IMR-90 (cell line): Measurements from ENCODE around the gene RTEL1. TPM values are rescaled to one million over a fixed set of nuclear protein-coding genes. Genes with fewer than 3 reads are reported as not detected.

Experiments
- ATAC-seq: fragments of 200-7000 bp; cut with Tn5 transposase; 2 replicates; pipeline ENCODE4 v1.9.1; 2020; ENCODE audit warnings: low read depth, mild to moderate bottlenecking, moderate library complexity
- BruUV-seq: library from RNA; stranded (reverse); fragments of 400-500 nt; replicated peaks from 2 replicates; lab custom pipeline; 2021; lab: Mats Ljungman, UMichigan
- CTCF ChIA-PET: fragments of 300-600 bp; formaldehyde crosslinking; extraction: SDS; loops from one replicate; lab custom pipeline; 2021; ENCODE audit warnings: antibody characterized with exemption; lab: Yijun Ruan, JAX
- POLR2A ChIA-PET: fragments of 300-600 bp; sonication (Branson Sonifier 250); formaldehyde crosslinking; loops from one replicate; lab custom pipeline; 2022; ENCODE audit warnings: antibody characterized with exemption; ENCODE audit not compliant: unreplicated experiment; lab: Charles Lee
- DNase-seq: peaks from one replicate; pipeline ENCODE4 v3.0.0; 2013
- H2AFZ ChIP-seq: replicated peaks from 2 replicates; pipeline ENCODE3; 2013; ENCODE audit warnings: low read length, mild to moderate bottlenecking; ENCODE audit not compliant: poor library complexity
- H2AK5ac ChIP-seq: 2 replicates; pipeline ENCODE4 v1.6.1; 2013; ENCODE audit warnings: low read depth, low read length, inconsistent platforms
- H2AK9ac ChIP-seq: replicated peaks from 2 replicates; pipeline ENCODE3; 2013; ENCODE audit warnings: mild to moderate bottlenecking, low read depth, low read length, moderate library complexity; ENCODE audit not compliant: poor library complexity
- H2BK120ac ChIP-seq: 2 replicates; pipeline ENCODE4 v1.6.1; 2013; ENCODE audit warnings: low read depth, low read length, inconsistent platforms
- H2BK15ac ChIP-seq: 3 replicates; pipeline ENCODE4 v1.6.1; 2013; ENCODE audit warnings: low read depth, low read length, inconsistent platforms
- H2BK20ac ChIP-seq: 2 replicates; pipeline ENCODE4 v1.6.1; 2013; ENCODE audit warnings: low read depth, mild to moderate bottlenecking, inconsistent platforms, low read length, moderate library complexity
- H2BK5ac ChIP-seq: 2 replicates; pipeline ENCODE4 v1.6.1; 2013; ENCODE audit warnings: mild to moderate bottlenecking, low read depth, low read length, inconsistent platforms; ENCODE audit not compliant: poor library complexity, severe bottlenecking
- H3K14ac ChIP-seq: replicated peaks from 2 replicates; pipeline ENCODE4 v1.6.1; 2013; ENCODE audit warnings: low read depth, low read length, inconsistent platforms
- H3K18ac ChIP-seq: 2 replicates; pipeline ENCODE4 v1.6.1; 2013; ENCODE audit warnings: low read depth, low read length, control low read depth
- H3K23ac ChIP-seq: 2 replicates; pipeline ENCODE4 v1.6.1; 2013; ENCODE audit warnings: low read depth, low read length, inconsistent platforms
- H3K27ac ChIP-seq: 2 replicates; pipeline ENCODE4 v1.5.1; 2013; ENCODE audit warnings: mild to moderate bottlenecking, control low read depth, low read length; ENCODE audit not compliant: insufficient read depth
- H3K27me3 ChIP-seq: 2 replicates; pipeline ENCODE4 v1.6.1; 2013; ENCODE audit warnings: low read length; ENCODE audit not compliant: control insufficient read depth, insufficient read depth
- H3K36me3 ChIP-seq: 2 replicates; pipeline ENCODE4 v1.6.1; 2013; ENCODE audit warnings: low read length, mixed read lengths; ENCODE audit not compliant: control insufficient read depth, insufficient read depth
- H3K4ac ChIP-seq: 2 replicates; pipeline ENCODE4 v1.6.1; 2013; ENCODE audit warnings: low read depth, low read length, inconsistent platforms
- H3K4me1 ChIP-seq: 2 replicates; pipeline ENCODE4 v1.6.1; 2013; ENCODE audit warnings: low read length, mixed read lengths; ENCODE audit not compliant: control insufficient read depth, insufficient read depth
- H3K4me2 ChIP-seq: 2 replicates; pipeline ENCODE4 v1.6.1; 2013; ENCODE audit warnings: low read depth, mild to moderate bottlenecking, control low read depth, low read length, moderate library complexity
- H3K4me3 ChIP-seq: 2 replicates; pipeline ENCODE4 v1.5.1; 2013; ENCODE audit warnings: low read depth, mild to moderate bottlenecking, control low read depth, low read length, moderate library complexity; ENCODE audit not compliant: insufficient read depth
- H3K56ac ChIP-seq: 2 replicates; pipeline ENCODE4 v1.6.1; 2013; ENCODE audit warnings: low read length, inconsistent platforms; ENCODE audit not compliant: insufficient read depth; ENCODE audit errors: extremely low read depth
- H3K79me1 ChIP-seq, 2 experiments: 2 replicates each; pipeline ENCODE4 v1.6.1; 2013; ENCODE audit warnings: low read length in 2 of 2, inconsistent platforms in 1 of 2, low read depth in 1 of 2
- H3K9ac ChIP-seq: 2 replicates; pipeline ENCODE4 v1.6.1; 2013; ENCODE audit warnings: low read depth, low read length, control low read depth
- H3K9me1 ChIP-seq: 2 replicates; pipeline ENCODE4 v1.6.1; 2013; ENCODE audit warnings: low read length, inconsistent platforms; ENCODE audit not compliant: insufficient read depth
- H3K9me3 ChIP-seq: 2 replicates; pipeline ENCODE4 v1.6.1; 2013; ENCODE audit warnings: low read length; ENCODE audit not compliant: control insufficient read depth, insufficient read depth
- H4K20me1 ChIP-seq: 2 replicates; pipeline ENCODE4 v1.6.1; 2013; ENCODE audit warnings: low read length, inconsistent platforms; ENCODE audit not compliant: insufficient read depth
- H4K5ac ChIP-seq: 2 replicates; pipeline ENCODE4 v1.6.1; 2013; ENCODE audit warnings: mild to moderate bottlenecking, low read depth, low read length, control low read depth
- H4K8ac ChIP-seq, 2 experiments: 2 replicates each; pipeline ENCODE4 v1.6.1; 2013; ENCODE audit warnings: low read depth in 2 of 2, low read length in 2 of 2, control low read depth in 1 of 2, inconsistent platforms in 1 of 2
- H4K91ac ChIP-seq: 2 replicates; pipeline ENCODE4 v1.6.1; 2013; ENCODE audit warnings: low read depth, low read length, inconsistent platforms; ENCODE audit not compliant: insufficient read depth
- CHD1 ChIP-seq: IDR thresholded peaks from 2 replicates; pipeline ENCODE4 v1.6.1; 2012; ENCODE audit warnings: low read depth, low read length, improper control_type of control experiment
- MAFK ChIP-seq: IDR thresholded peaks from 2 replicates; pipeline ENCODE4 v1.6.1; 2012; ENCODE audit warnings: low read depth, low read length, improper control_type of control experiment
- MXI1 ChIP-seq: IDR thresholded peaks from 2 replicates; pipeline ENCODE4 v1.6.1; 2012; ENCODE audit warnings: low read depth, mild to moderate bottlenecking, low read length, moderate library complexity, borderline replicate concordance
- NFE2L2 ChIP-seq: fragments of 150-350 bp; IDR thresholded peaks from 2 replicates; pipeline ENCODE4 v1.6.1; 2016; ENCODE audit warnings: low read depth, mild to moderate bottlenecking, low read length
- POLR2A ChIP-seq: IDR thresholded peaks from 2 replicates; pipeline ENCODE4 v1.6.1; 2012; ENCODE audit warnings: mild to moderate bottlenecking, low read depth, low read length
- WGBS, 2 experiments: methylation state at CpG; one replicate each; pipeline versions ENCODE4 v1.1.5 to v1.1.7; 2013; ENCODE audit warnings: missing lambda C conversion rate in 2 of 2; ENCODE audit not compliant: insufficient read length in 1 of 2; ENCODE audit errors: extremely low coverage in 2 of 2; 5-methylcytosine and 5-hydroxymethylcytosine counted together
- dilution Hi-C: fragments of 300-500 bp; cut with HindIII; formaldehyde crosslinking; loops from one replicate; pipeline ENCODE4 v1.14.3; 2018; ENCODE audit warnings: low sequenced_read_pairs; ENCODE audit not compliant: unreplicated experiment
- in situ Hi-C: fragments of 300-500 bp; cut with MboI; formaldehyde crosslinking; loops from 3 replicates; pipeline ENCODE4 v1.14.3; 2019; ENCODE audit warnings: low sequenced_read_pairs, inconsistent platforms, mixed read lengths
- intact Hi-C: fragments of 100-400 bp; cut with micrococcal nuclease; formaldehyde crosslinking; loops from 2 replicates; pipeline ENCODE4 v1.10.0; 2022
- polyA plus RNA-seq, 3 experiments: library from polyadenylated mRNA; depleted of rRNA; stranded (reverse); fragments of >200 nt; gene quantifications; 2 replicates each; pipeline ENCODE4 v1.2.3, GENCODE V29; 2012; ENCODE audit warnings: low replicate concordance in 1 of 3
- total RNA-seq: library from RNA; depleted of rRNA; stranded (reverse); fragments of >200 nt; gene quantifications from 2 replicates; pipeline ENCODE4 v1.2.3, GENCODE V29; 2012
- TF ChIP-seq, protein P1 (sequence below): fragments of 150-350 bp; IDR thresholded peaks from 2 replicates; pipeline ENCODE4 v1.6.1; 2016; ENCODE audit warnings: low read depth, mild to moderate bottlenecking, low read length, moderate library complexity, borderline replicate concordance

The RTEL1 gene
- total and polyA plus RNA-seq, 2 of the 4 experiments (the other 2 are of a cell fraction): 14.7 to 18.8 TPM

GRCh38 chr20:63703471-63703975, 45.4 kb downstream of the RTEL1 start:
- Histone ChIP-seq H3K79me1 (peaks cover 20 to 76% of the 10 kb centered on the region in 2 experiments), H3K14ac (no peak overlapping the region), H3K9me3 (no peaks in the 10 kb centered on the region), H3K4ac (no peak overlapping the region), H3K9ac (no peak overlapping the region), H3K27me3 (no peaks in the 10 kb centered on the region), H4K91ac (no peak overlapping the region), H3K4me1 (peaks cover 19% of the 10 kb centered on the region), H3K36me3 (peaks cover 27% of the 10 kb centered on the region), H2AK5ac (no peak overlapping the region), H3K4me3 (no peak overlapping the region), H2BK15ac (no peak overlapping the region), H3K4me2 (no peak overlapping the region), H4K5ac (no peak overlapping the region), H3K27ac (no peak overlapping the region), H3K9me1 (no peaks in the 10 kb centered on the region), H3K56ac (no peak overlapping the region), H3K23ac (no peak overlapping the region), H4K8ac (no peak overlapping the region), H2AFZ (no peak overlapping the region), H2BK120ac (no peak overlapping the region), H3K18ac (no peak overlapping the region), H4K20me1 (no peaks in the 10 kb centered on the region), H2BK20ac (no peak overlapping the region), H2AK9ac (no peak overlapping the region), H2BK5ac (no peak overlapping the region)
- no CpG with 5 or more reads among the region's 15 CpGs for WGBS, 2 experiments
- TF ChIP-seq MXI1: no peak
- no peak for TF ChIP-seq CHD1
- TF ChIP-seq, protein P1, sequence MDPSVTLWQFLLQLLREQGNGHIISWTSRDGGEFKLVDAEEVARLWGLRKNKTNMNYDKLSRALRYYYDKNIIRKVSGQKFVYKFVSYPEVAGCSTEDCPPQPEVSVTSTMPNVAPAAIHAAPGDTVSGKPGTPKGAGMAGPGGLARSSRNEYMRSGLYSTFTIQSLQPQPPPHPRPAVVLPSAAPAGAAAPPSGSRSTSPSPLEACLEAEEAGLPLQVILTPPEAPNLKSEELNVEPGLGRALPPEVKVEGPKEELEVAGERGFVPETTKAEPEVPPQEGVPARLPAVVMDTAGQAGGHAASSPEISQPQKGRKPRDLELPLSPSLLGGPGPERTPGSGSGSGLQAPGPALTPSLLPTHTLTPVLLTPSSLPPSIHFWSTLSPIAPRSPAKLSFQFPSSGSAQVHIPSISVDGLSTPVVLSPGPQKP: no peak
- TF ChIP-seq POLR2A: no peak
- no peak for TF ChIP-seq MAFK
- no peak for TF ChIP-seq NFE2L2
- DNase-seq (no peak), ATAC-seq (no peak)
- POLR2A ChIA-PET: no interaction called here
- CTCF ChIA-PET: no interaction called here
- no TSS peak for BruUV-seq
- intact Hi-C loops (no loop called here), dilution Hi-C loops (no loop called here), in situ Hi-C loops (loop anchor here (10.0 kb wide), 1 partner anchor 161 kb away; the partner anchor contains the start of genes ABHD16B and TPD52L2)
